Body of pancreas (tissue), 4 donors: Measurements from ENCODE around the gene SCARF2. TPM values are rescaled to one million over a fixed set of nuclear protein-coding genes. Genes with fewer than 3 reads are reported as not detected.
A peak's percentile ranks its signal among the peaks of the same experiment; 100 is the strongest.

Experiments
- ATAC-seq: fragments of 150-250 bp; one replicate; pipeline ENCODE4 v1.9.1; 2016
- DNase-seq, 4 donors: peaks; one replicate each; pipeline ENCODE4 v3.0.0-alpha.2; 2019
- H3K27ac ChIP-seq, 4 donors: fragments of 200-600 bp; sonication (generic); 1 replicate in 3 of 4; 2 replicates in 1 of 4; pipeline versions ENCODE4 v1.5.1 to v1.6.1; 2016 to 2019; ENCODE audit warnings: mild to moderate bottlenecking in 1 of 4, mixed read lengths in 1 of 4, moderate library complexity in 1 of 4
- H3K27me3 ChIP-seq, 2 donors: fragments of 200-600 bp; sonication (generic); one replicate each; pipeline ENCODE4 v1.6.0; 2016; ENCODE audit warnings: mild to moderate bottlenecking in 1 of 2
- H3K36me3 ChIP-seq, 2 donors: fragments of 200-600 bp; sonication (generic); replicated peaks in 1 of 2; 2 replicates each; pipeline ENCODE4 v1.5.1; 2016; ENCODE audit warnings: low read depth in 2 of 2; ENCODE audit not compliant: insufficient read depth in 1 of 2
- H3K4me1 ChIP-seq: fragments of 200-600 bp; sonication (generic); one replicate; pipeline ENCODE4 v1.6.0; 2016
- H3K4me3 ChIP-seq, 2 donors: fragments of 200-600 bp; sonication (generic); 1 replicate in 1 of 2; 2 replicates in 1 of 2; pipeline ENCODE4 v1.5.1; 2016 to 2019
- H3K9me3 ChIP-seq, 3 donors: fragments of 200-600 bp; sonication (generic); 1 replicate in 2 of 3; 2 replicates in 1 of 3; pipeline ENCODE4 v1.5.1; 2016
- POLR2A ChIP-seq, 3 donors: fragments of 450-650 bp; IDR thresholded peaks; one replicate each; pipeline ENCODE4 v1.6.1; 2016; ENCODE audit warnings: antibody characterized with exemption in 3 of 3, mild to moderate bottlenecking in 2 of 3
- WGBS, 2 donors: methylation state at CpG; one replicate each; pipeline ENCODE4 v1.1.5; 2017; 5-methylcytosine and 5-hydroxymethylcytosine counted together
- intact Hi-C: fragments of 100-400 bp; cut with DNase I; formaldehyde crosslinking; loops from one replicate; pipeline ENCODE4 v1.15.1; 2023
- total RNA-seq, 2 donors: library from RNA; depleted of rRNA; stranded (reverse); fragments of >200 nt; gene quantifications; one replicate each; pipeline ENCODE4 v1.1.0, GENCODE V29; 2016
- TF ChIP-seq, protein P1 (sequence below), 7 experiments: fragments of 450-650 bp in 4 of 7; fragments of 200-600 bp in 3 of 7; sonication (generic) in 3 of 7; IDR thresholded peaks; one replicate each; pipeline ENCODE4 v1.5.1; 2016 to 2019; ENCODE audit warnings: antibody characterized with exemption in 7 of 7

The SCARF2 gene
- total RNA-seq, 2 donors from 2014 or later: 9.9 to 13.5 TPM

DNA sequence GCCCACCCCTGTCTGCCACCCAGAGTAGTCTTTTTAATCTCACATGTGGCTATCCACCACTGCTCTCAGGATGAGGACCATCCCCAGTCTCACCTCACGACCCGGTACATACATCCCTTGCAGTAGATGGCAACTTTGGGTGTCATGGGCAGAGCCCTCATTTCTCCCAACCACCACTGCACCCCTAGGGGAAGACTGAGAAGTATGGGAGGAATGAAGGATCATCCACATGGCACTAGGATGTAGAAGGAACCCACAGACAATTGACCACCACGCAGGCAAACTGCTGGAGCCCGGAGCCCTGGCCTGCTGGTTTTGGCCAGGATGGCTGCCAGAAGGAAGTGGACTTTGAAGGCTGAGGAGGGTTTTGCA, 1.9 kb upstream of the SCARF2 start:
- Histone ChIP-seq H3K36me3 (peaks cover 0 to 6% of the 10 kb centered on the region in 2 donors), H3K9me3 (no peaks in the 10 kb centered on the region), H3K4me3 (no peak overlapping the region), H3K27ac (no peak overlapping the region), H3K4me1 (peaks cover 26% of the 10 kb centered on the region), H3K27me3 (peaks cover 0 to 15% of the 10 kb centered on the region in 2 donors)
- 86 to 89% methylated on average over 4 of the region's 4 CpGs for WGBS, 2 donors
- no peak for TF ChIP-seq POLR2A (IDR thresholded peaks at IDR 0.05)
- TF ChIP-seq, protein P1, sequence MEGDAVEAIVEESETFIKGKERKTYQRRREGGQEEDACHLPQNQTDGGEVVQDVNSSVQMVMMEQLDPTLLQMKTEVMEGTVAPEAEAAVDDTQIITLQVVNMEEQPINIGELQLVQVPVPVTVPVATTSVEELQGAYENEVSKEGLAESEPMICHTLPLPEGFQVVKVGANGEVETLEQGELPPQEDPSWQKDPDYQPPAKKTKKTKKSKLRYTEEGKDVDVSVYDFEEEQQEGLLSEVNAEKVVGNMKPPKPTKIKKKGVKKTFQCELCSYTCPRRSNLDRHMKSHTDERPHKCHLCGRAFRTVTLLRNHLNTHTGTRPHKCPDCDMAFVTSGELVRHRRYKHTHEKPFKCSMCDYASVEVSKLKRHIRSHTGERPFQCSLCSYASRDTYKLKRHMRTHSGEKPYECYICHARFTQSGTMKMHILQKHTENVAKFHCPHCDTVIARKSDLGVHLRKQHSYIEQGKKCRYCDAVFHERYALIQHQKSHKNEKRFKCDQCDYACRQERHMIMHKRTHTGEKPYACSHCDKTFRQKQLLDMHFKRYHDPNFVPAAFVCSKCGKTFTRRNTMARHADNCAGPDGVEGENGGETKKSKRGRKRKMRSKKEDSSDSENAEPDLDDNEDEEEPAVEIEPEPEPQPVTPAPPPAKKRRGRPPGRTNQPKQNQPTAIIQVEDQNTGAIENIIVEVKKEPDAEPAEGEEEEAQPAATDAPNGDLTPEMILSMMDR (IDR thresholded peaks at IDR 0.05): no peak
- ATAC-seq (no peak), DNase-seq (no peak)
- intact Hi-C loops: no loop called here

DNA sequence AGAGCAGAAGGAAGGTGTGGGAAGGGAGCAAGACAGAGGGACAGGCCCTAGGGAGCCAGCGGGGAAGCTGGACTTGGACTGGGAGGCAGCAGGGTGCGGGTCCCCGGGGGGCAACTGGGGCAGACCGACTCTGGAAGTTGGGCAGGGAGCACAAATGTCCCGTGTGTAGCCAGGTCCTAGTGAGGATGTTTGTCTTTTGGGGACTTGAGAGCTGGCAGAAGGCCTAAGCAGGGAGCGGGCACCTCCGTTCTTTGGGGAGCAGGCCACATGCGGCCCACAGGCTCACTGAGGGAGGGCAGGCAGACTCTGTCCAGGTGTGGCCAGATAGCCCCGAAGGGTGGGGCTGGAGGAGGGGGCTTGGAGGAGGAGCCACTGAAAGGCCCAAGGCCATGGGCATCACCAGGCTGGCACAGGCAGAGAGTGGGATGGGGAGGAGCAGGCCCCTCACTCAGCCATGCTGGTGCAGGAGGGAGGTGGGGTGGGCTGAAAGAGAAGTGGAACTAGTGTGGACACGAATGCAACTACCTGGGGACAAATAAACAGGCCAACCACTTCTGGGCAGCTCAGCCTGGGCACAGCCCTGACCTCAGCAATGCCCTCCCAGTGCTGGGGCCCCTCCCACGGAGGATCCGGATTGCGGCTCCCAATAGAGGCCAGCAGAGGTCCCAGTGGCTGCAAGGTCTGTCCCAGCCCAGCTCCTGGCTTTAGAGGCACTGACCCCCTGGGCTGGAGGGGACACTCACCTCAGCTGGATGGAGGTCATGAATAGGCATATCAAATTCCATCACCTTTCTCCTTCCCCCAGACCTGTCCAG, 1.3 kb upstream of the SCARF2 start:
- no peak overlapping the region for H3K27ac ChIP-seq

DNA sequence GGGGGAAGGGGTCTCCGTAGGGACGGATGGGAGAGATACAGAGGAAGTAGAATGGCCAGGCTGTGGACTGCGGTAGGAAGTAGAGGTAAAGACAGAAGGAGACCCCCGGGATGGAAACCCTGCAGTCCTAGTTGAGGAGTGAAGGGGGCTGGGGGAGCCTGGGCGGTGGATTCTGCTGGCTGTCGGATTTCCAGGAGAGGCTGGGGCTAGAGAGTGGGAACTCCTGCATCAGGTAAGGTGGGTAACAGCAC, 727 bp upstream of the SCARF2 start:
- Histone ChIP-seq H3K27ac (peak overlapping the region in 1 of 4 donors; percentile 5), H3K36me3 (peaks cover 0 to 6% of the 10 kb centered on the region in 2 donors), H3K4me3 (no peak overlapping the region), H3K27me3 (peaks cover 0 to 15% of the 10 kb centered on the region in 2 donors), H3K4me1 (peaks cover 26% of the 10 kb centered on the region), H3K9me3 (no peaks in the 10 kb centered on the region)
- no peak for DNase-seq
- intact Hi-C loops: no loop called here
- ATAC-seq: no peak
- WGBS, 2 donors: 38 to 41% methylated on average over 6 of the region's 6 CpGs
- no peak for TF ChIP-seq POLR2A (IDR thresholded peaks at IDR 0.05)
- TF ChIP-seq, protein P1 (IDR thresholded peaks at IDR 0.05): no peak

More for the DNA sequence above, 1.3 kb upstream of the SCARF2 start:
- no peak overlapping the region for H3K4me3 ChIP-seq
- WGBS, 2 donors: 60 to 62% methylated on average over 13 of the region's 13 CpGs
- peaks cover 0 to 6% of the 10 kb centered on the region in 2 donors for H3K36me3 ChIP-seq
- ATAC-seq (no peak), DNase-seq (no peak)
- TF ChIP-seq, protein P1 (IDR thresholded peaks at IDR 0.05): no peak
- TF ChIP-seq POLR2A (IDR thresholded peaks at IDR 0.05): no peak
- H3K27me3 ChIP-seq: peaks cover 0 to 15% of the 10 kb centered on the region in 2 donors
- peaks cover 26% of the 10 kb centered on the region for H3K4me1 ChIP-seq
- intact Hi-C loops: no loop called here
- no peaks in the 10 kb centered on the region for H3K9me3 ChIP-seq

DNA sequence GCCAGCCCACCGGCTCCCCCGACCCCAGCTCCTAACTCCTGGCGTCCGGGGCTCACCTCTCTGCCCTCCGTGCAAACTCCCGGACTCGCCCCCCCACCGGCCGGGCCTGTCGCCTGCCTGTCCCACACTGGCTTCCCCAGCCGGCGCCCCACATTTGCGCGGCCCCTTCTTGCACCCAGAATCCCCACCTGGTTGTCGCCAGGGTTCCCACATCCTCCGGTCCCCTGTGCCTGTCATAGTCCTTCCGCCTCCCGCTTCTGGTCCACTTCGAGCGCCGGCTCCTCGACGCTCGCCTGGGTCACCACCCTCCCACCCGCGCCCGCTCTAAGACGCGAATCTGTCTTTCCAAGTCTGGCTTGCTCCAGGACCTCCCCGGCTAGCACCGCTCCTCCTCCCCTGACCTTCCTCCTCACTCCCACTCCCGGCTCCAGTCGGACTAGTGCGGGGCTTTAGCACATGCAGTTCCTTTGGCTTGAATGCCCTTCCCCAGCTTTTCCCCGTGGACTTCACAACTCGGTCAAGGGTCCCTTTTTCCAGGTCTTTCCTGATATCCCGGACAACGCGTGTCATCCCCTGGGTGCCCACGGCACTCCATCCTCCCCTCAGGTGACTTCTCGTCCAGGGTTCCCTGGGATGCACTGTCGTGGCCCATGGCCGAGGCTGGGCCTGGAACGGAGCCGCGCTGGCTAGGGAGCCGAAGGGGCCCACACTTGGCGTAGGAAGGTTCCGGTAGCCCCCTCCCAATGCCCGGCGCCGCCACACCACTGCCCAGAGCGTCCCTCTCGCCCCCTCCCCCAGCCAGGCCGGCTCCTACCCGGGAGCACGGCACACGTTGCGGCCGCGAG, 635 bp downstream of the SCARF2 start:
- 4 to 5% methylated on average over 23 to 53 of the region's 61 CpGs for WGBS, 2 donors
- Histone ChIP-seq H3K27me3 (peaks cover 0 to 15% of the 10 kb centered on the region in 2 donors), H3K9me3 (no peaks in the 10 kb centered on the region), H3K4me3 (no peak overlapping the region), H3K36me3 (no peaks in the 10 kb centered on the region), H3K4me1 (peaks cover 26% of the 10 kb centered on the region), H3K27ac (peak overlapping the region in 1 of 4 donors; percentile 40)
- intact Hi-C loops: no loop called here
- DNase-seq (no peak), ATAC-seq (peak; percentile 24)
- TF ChIP-seq, protein P1 (IDR thresholded peaks at IDR 0.05): no peak
- no peak for TF ChIP-seq POLR2A (IDR thresholded peaks at IDR 0.05)
